Posterior cingulate gyrus (tissue), 11 donors: ENCODE measurements around the gene TNFAIP1.
"Not testable (repeated sequence)": the region's sequence is repeated elsewhere in the genome, so short reads cannot be mapped to it uniquely, and the experiment has no call there.

ENCODE experiments used
- DNase-seq, 10 donors: peaks; one replicate each; pipeline versions ENCODE4 v3.0.0 to v3.0.0-alpha.2; 2020 to 2021; ENCODE audit warnings: mixed read lengths in 3 of 10
- intact Hi-C: fragments of 100-400 bp; cut with DNase I; formaldehyde crosslinking; loops from one replicate; pipeline ENCODE4 v1.15.1; 2023

TNFAIP1 gene, protein sequence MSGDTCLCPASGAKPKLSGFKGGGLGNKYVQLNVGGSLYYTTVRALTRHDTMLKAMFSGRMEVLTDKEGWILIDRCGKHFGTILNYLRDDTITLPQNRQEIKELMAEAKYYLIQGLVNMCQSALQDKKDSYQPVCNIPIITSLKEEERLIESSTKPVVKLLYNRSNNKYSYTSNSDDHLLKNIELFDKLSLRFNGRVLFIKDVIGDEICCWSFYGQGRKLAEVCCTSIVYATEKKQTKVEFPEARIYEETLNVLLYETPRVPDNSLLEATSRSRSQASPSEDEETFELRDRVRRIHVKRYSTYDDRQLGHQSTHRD

GRCh38 chr17:28335201-28335958 lies at the start of gene TNFAIP1, which contains the start of gene IFT20:
Gene TNFAIP1 (plus strand): TSS chr17:28335761. CDS start chr17:28339522, 3,761 bp downstream.
Gene IFT20 (minus strand): TSS chr17:28335472. CDS start chr17:28331985, 3,487 bp downstream.
- intact Hi-C loops = loop anchor here (1.0 to 2.0 kb wide), 2 partner anchors 17 to 22 kb away; partner anchors contain the start of genes POLDIP2 and TMEM97

GRCh38 chr17:28285965-28286364 lies 49.6 kb upstream of the TNFAIP1 start:
- DNase-seq = no peak
- intact Hi-C loops = no loop called here

More at GRCh38 chr17:28335201-28335958, at the start of gene TNFAIP1, which contains the start of gene IFT20:
- peak; percentile 98 to 100 (median 99) for DNase-seq

DNA sequence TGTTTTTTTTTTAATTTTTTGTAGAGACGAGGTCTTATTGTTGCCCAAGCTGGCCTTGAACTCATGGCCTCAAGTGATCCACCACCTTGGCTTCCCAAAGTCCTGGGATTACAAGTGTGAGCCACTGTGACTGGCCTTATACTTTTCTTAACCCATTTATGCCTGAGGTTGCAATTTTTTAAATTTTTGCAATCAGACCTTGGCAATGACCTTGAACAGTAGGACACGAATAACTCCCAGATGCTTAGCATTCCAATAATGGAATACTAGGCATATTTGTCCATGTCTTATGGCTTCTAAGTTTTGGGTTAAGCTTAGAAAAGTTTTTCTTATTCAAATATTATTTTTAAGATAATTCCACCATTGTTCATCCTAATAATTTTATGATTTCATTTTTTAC lies 44.9 kb upstream of the TNFAIP1 start:
- no peak for DNase-seq
- intact Hi-C loops = no loop called here

DNA sequence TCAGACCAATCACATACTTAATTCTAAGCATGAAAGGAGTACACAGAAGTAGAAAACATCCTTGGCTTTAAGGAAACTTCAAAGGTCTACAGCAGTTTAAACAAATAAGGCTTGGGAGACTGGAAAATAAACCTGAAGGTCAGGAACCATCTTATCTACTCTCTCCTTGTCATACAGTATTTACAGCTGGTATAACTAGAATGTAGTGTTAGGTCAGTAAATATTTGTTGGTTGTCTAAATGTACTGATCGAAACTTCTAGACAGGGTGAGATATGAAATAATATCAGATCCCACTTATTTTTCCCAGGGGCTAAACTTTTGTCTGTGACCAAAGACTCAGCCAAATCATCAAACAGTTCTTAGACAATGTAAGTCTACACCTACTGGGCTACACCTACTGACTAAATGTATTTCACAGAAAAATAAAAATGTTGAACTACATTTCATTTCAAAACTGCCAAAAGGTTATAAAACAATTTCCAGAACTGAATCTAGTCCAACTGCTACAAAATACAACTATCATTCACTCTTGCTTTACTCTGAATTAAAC lies 43.7 kb upstream of the TNFAIP1 start:
- no peak for DNase-seq
- intact Hi-C loops = no loop called here

GRCh38 chr17:28292878-28293277 lies 42.7 kb upstream of the TNFAIP1 start:
- intact Hi-C loops = not testable (repeated sequence)

DNA sequence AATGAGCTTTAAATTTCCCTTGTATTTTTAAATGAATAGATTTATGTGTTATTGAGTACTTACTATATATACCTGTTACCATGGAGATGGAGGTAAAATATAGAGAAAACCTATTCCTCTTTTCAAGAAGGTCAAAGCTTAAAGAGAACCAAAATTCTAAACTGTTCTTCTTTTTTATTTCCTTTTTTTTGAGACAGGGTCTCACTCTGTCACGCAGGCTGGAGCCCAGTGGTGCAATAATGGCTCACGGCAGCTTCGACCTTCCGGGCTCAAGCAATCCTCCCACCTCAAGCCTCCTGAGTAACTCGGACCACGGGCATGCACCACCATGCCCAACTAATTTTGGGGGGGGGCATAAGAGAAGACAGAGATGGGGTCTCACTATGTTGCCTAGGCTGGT lies 41.6 kb upstream of the TNFAIP1 start:
- intact Hi-C loops = no loop called here
- DNase-seq = no peak

More at GRCh38 chr17:28292878-28293277, 42.7 kb upstream of the TNFAIP1 start:
- not testable (repeated sequence) for DNase-seq

DNA sequence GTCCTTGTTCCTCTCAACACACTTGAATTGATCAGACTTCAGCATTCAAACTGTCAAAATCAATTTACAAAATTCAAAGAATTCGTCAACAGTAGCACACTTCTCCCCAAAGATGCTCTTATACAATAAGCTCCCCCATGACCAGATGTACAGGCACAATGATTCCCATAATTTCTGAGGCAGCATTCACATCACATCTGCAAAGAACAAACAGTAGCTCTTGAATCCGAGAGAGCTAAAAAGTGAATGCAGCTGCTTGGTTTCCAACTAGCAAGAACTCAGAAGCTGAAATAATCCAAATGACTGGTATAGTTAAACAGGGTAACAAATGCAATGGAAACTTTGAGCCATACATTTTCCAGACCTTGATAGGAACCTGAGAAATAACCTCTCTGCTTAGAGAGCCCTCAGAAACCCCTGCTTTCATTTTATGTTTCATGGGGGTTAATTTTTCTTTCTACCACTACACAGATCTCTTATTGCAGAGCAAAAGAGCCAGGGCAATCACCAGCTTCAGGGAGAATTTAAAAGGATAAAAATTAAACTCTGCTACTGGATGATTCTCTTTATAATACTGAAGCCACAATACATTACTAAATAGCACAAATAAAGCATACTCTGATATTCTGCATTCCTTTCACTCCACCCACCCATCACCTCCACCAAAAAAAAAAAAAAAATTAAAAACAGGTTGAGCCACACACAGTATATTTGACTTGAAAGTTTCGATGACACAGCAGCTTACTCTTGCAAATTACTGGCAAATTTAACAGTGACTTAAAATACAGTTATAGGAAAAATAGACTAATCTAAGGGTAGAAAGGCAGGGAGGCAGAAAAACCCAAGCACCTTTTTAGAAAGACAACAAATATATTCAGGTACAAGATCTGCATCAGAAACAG lies 39.6 kb upstream of the TNFAIP1 start:
- DNase-seq = no peak
- intact Hi-C loops = no loop called here

DNA sequence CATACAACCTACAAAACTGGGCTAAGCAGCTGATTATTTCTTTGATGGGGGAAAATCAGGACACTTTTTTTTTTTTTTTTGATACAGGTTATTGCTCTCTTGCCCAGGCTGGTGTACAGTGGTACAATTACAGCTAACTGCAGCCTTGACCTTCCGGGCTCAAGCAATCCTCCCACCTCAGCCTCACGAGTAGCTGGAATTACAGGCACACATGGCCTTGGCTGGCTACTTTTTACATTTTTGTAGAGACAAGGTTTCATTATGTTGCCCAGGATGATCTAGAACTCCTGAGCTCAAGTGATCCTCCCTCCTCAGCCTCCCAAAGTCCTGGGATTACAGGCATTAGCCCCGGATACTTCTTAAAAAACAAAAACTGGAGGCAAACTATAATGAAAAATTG lies 37.1 kb upstream of the TNFAIP1 start:
- no peak for DNase-seq
- intact Hi-C loops = no loop called here

GRCh38 chr17:28306954-28307401 lies 28.6 kb upstream of the TNFAIP1 start:
- intact Hi-C loops = no loop called here

GRCh38 chr17:28313841-28314240 lies 21.7 kb upstream of the TNFAIP1 start:
- intact Hi-C loops = no loop called here
- no peak for DNase-seq

More at GRCh38 chr17:28306954-28307401, 28.6 kb upstream of the TNFAIP1 start:
- DNase-seq = no peak

DNA sequence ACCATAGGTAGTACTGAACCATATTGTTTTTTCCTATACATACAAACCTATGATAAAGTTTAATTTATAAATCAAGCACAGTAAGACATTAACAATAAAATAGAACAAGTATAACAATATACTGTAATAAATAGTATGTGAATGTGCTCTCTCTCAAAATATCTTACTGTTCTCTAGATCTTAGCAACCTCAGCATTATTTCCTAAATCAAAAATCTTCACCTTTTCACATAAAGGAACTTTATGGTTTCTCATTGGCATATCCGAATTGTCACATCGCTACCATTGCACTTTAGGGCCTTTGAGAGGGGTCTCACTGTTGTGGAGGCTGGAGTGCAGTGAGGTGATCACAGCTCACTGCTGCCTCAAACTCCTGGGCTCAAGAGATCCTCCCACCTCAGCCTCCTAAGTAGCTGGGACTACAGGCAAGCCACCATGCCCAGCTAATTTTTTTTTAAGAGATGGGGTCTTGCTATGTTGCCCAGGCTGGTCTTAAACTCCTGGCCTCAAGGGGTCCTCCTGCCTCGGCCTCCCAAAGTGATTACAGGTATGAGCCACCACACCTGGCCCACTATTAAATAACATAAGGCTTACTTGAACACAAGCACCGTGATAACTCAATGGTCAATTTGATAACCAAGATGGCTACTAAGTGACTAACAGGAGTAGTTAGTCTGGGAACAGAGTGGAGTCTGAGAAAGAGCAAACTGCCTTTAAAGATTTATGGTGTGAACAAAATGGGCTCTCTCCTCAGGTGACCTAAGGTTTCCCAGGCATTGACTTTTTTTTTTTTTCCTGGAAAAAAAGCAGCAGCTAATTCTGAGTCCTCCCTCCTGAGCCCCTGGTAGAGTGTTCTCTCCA lies 19.5 kb upstream of the TNFAIP1 start:
- intact Hi-C loops = no loop called here
- DNase-seq = peak in 1 of 10 donors; percentile 38

DNA sequence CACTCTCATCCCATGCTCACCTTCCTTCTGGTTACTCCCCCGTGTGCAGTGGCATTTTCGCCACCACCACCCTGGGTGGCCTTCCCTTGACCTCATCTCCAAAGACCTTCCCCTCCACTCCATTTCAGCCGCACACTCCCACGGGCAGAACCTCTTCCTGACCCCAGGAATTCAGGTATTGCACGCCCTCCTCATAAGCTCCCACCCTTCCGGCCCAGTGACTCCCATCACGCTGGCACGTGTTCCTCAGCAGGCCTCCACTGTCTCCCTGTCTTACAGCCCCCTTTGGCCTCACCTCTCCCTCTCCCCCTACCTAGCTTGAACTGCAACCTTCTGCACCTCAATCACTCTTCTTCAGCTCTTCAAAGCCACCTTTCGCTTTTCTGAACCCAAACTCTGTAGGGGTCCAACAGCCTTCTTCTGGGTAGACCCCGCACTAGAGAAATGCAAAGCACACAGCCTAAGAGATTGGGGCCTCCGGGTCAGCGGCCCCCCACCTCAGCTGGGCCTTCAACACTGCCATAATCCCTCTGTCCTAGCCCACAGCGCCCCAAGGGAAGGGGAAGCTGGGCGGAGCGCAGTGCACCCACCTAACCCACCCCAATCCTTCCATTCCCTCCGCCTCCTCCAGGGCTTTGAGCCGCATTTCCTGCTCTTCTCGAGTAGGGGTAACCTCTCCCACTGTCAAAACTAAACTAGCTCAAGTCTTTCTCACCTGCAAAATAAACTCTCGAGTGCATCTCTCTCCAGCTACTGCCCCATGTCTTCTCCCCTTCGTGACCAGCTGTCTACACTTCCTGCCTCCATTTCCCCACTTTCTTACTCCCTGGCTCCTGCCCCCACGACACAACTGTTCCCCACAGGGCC lies 18.2 kb upstream of the TNFAIP1 start:
- intact Hi-C loops = no loop called here
- peak in 1 of 10 donors; percentile 65 for DNase-seq

DNA sequence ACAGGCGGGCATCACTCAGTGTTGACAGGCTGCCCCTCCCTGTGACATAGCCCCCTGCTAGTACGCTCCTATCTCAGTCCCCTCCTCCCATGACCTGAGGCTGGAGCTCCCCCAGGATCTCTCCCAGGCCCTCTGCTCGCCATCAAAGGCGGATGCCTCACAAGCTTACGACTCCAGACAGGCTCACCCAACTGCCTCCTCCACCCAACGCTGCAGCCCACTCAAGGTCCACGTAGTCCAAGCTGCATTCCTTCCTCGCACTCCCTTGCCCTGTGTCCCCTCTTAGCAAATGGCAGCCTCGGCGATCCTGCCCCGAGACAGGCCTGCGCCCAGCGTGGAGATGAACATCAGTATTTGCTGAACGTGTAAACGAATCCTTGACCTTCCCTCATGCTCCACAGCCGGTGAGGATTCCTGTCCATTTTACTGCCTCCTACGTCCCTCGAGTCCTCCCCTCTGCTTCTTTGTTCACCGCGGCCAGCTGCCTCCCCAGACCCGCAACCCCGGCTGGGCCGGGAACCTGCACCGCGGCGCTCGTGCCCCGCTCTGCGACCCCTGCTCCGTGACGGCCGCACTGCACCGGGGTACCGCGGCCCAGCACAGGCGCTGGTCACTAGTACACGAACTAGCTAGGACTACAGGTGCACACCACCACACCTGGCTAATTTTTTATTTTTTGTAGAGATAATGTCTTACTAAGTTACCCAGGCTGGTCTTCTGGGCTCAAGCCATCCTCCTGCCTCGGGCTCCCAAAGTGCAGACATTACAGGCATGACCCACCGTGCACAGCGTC lies 17.4 kb upstream of the TNFAIP1 start:
- intact Hi-C loops = loop anchor here (2.0 kb wide), 1 partner anchor 17 kb away; the partner anchor contains the start of genes IFT20 and TNFAIP1
- DNase-seq = peak in 1 of 10 donors; percentile 83

DNA sequence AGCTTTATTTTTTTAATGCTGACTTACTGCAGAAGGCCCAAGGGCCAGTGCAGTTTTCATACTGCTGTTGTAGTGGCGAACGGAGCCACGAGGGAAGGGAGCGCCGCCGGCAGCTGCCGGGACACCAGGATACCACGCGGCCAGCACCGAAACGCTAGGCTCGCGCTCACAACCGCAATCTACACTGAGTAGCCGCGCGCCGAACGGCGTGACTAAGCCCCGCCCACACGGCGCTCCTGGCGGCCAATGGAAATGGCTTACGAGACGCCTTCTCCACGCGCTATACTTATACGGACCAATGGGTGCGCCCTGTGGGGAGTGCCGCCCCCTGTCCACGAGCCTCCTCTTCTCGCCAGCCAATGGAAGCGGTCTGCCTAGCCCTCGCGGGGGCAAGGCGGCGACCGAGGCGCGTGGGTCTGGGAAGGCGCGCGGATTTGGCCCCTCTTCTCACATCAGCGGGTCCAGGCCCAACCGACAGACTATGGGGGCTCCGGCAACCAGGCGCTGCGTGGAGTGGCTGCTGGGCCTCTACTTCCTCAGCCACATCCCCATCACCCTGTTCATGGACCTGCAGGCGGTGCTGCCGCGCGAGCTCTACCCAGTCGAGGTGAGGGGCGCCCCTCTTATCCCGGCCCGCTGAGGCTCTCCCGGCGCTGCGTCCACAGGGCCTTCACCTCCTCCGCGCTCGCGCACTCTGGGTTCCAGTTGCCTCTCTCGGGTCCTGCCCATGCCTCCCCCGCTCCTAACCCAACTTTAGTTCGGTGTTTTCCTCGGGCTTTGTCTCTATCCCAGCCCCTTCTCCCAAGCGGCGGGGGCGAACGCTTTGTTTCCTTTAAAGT lies 16.6 kb upstream of the TNFAIP1 start, which contains the start of gene TMEM97:
TMEM97 (plus strand) TSS at position 442 of the 839 bp plus-strand sequence; CDS start at position 482, 40 bp downstream.
- DNase-seq = peak; percentile 92 to 100 (median 98)
- intact Hi-C loops = loop anchor here (2.0 kb wide), 1 partner anchor 16 kb away; the partner anchor contains the start of genes IFT20 and TNFAIP1

- DNase-seq = no peak
- intact Hi-C loops = loop anchor here (2.0 kb wide), 1 partner anchor 15 kb away; the partner anchor contains the start of genes IFT20 and TNFAIP1
These were observed 16.0 kb upstream of the TNFAIP1 start for GRCh38 chr17:28319598-28319935.
